ENCODE measurements around the gene TUBA1C. TPM values are rescaled to one million over a fixed set of nuclear protein-coding genes. Genes with fewer than 3 reads are reported as not detected.

TUBA1C gene
- total and polyA plus RNA-seq, 10 of the 15 experiments (the other 5 are each of a cell fraction or from before 2014, with no cell fraction given): 285 to 1,003 (median 441) TPM

- H3K4me3 ChIP-seq: no peak overlapping the region
- H3K9ac ChIP-seq (ENCODE audit: control insufficient read depth, insufficient read depth, low read length): no peak overlapping the region
- H3K27me3 ChIP-seq (replicated peaks in 1 of 2; ENCODE audit: control insufficient read depth in 2 of 2, insufficient read depth in 2 of 2, low read length in 1 of 2): no peaks in the 10 kb centered on the region
- 72% methylated on average over 3 of the region's 3 CpGs for WGBS (ENCODE audit: insufficient coverage, insufficient replicate concordance, low lambda C conversion rate, missing lambda C conversion rate)
- H2AFZ ChIP-seq (ENCODE audit: control insufficient read depth, low read depth, low read length): no peak overlapping the region
- ChIA-PET POLR2A (no interaction called here), RAD21 (ENCODE audit: unreplicated experiment) (no interaction called here), SMC1A (ENCODE audit: uncharacterized antibody, unreplicated experiment) (no interaction called here), CTCF (interaction anchor here (0.9 to 1.7 kb wide), 3 partner anchors 130 to 164 kb away, joined by 3 to 7 read pairs (median 4); no protein-coding TSS in a partner anchor)
- no peaks in the 10 kb centered on the region for H3K36me3 ChIP-seq (ENCODE audit: control insufficient read depth in 2 of 2, insufficient read depth in 2 of 2, low read length in 1 of 2)
- DNase-seq (ENCODE audit: low read depth, low spot score) (no peak), FAIRE-seq (no peak), ATAC-seq (no peak)
- no TSS peak for BruUV-seq (replicated peaks)
- no peaks in the 10 kb centered on the region for H4K20me1 ChIP-seq (ENCODE audit: control insufficient read depth, insufficient read depth)
- no peak overlapping the region for H3K4me2 ChIP-seq (ENCODE audit: control insufficient read depth, insufficient read depth)
- intact Hi-C loops (cut with micrococcal nuclease; ENCODE audit: unreplicated experiment) (no loop called here), in situ Hi-C loops (cut with MboI) (no loop called here)
- H3K79me2 ChIP-seq (ENCODE audit: control insufficient read depth, insufficient read depth, low read length): no peaks in the 10 kb centered on the region
- H3K27ac ChIP-seq (ENCODE audit: control insufficient read depth, insufficient read depth): no peak overlapping the region
- no peaks in the 10 kb centered on the region for H3K9me3 ChIP-seq (replicated peaks; ENCODE audit: control insufficient read depth, insufficient read depth, low read length)
- no peak for TF ChIP-seq POLR2AphosphoS2 (IDR thresholded peaks at IDR 0.05; ENCODE audit: low read depth, low read length)
- TF ChIP-seq RFX5 (IDR thresholded peaks at IDR 0.05; ENCODE audit: low read depth, low read length): no peak
- no peaks in the 10 kb centered on the region for H3K4me1 ChIP-seq (ENCODE audit: control insufficient read depth, insufficient read depth, low read length)
These were observed 37.2 kb upstream of the TUBA1C start for GRCh38 chr12:49227713-49228112.

GRCh38 chr12:49228653-49229052 is 36.2 kb upstream of the TUBA1C start:
- in situ Hi-C loops (cut with MboI): no loop called here
- TF ChIP-seq ZNF384 (IDR thresholded peaks at IDR 0.05; ENCODE audit: borderline replicate concordance, low read depth, low read length) (no peak), ETV6 (conservative IDR thresholded peaks at IDR 0.05 in 1 of 2, IDR thresholded peaks at IDR 0.05 in 1 of 2; ENCODE audit: borderline replicate concordance in 1 of 2, low read depth in 1 of 2) (no peak), CTCF (IDR thresholded peaks at IDR 0.05 in 2 of 3, conservative IDR thresholded peaks at IDR 0.05 in 1 of 3; ENCODE audit: control insufficient read depth in 2 of 3, extremely low read depth in 1 of 3, insufficient read depth in 1 of 3, low read depth in 3 of 3, low read length in 3 of 3) (no peak), GATAD2B (conservative IDR thresholded peaks at IDR 0.05; ENCODE audit: low read depth) (no peak), HDAC6 (IDR thresholded peaks at IDR 0.05; ENCODE audit: unreplicated experiment) (no peak), TARDBP (IDR thresholded peaks at IDR 0.05; ENCODE audit: borderline replicate concordance) (no peak)
- TF ChIP-seq, protein P1, sequence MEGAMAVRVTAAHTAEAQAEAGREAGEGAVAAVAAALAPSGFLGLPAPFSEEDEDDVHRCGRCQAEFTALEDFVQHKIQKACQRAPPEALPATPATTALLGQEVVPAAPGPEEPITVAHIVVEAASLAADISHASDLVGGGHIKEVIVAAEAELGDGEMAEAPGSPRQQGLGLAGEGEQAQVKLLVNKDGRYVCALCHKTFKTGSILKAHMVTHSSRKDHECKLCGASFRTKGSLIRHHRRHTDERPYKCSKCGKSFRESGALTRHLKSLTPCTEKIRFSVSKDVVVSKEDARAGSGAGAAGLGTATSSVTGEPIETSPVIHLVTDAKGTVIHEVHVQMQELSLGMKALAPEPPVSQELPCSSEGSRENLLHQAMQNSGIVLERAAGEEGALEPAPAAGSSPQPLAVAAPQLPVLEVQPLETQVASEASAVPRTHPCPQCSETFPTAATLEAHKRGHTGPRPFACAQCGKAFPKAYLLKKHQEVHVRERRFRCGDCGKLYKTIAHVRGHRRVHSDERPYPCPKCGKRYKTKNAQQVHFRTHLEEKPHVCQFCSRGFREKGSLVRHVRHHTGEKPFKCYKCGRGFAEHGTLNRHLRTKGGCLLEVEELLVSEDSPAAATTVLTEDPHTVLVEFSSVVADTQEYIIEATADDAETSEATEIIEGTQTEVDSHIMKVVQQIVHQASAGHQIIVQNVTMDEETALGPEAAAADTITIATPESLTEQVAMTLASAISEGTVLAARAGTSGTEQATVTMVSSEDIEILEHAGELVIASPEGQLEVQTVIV (IDR thresholded peaks at IDR 0.05; ENCODE audit: borderline replicate concordance, partially characterized antibody): no peak
- Histone ChIP-seq H2AFZ (ENCODE audit: control insufficient read depth, low read depth, low read length) (no peak overlapping the region), H3K36me3 (ENCODE audit: control insufficient read depth in 2 of 2, insufficient read depth in 2 of 2, low read length in 1 of 2) (no peaks in the 10 kb centered on the region), H3K9me3 (replicated peaks; ENCODE audit: control insufficient read depth, insufficient read depth, low read length) (no peaks in the 10 kb centered on the region), H4K20me1 (ENCODE audit: control insufficient read depth, insufficient read depth) (no peaks in the 10 kb centered on the region), H3K9ac (ENCODE audit: control insufficient read depth, insufficient read depth, low read length) (no peak overlapping the region), H3K27ac (ENCODE audit: control insufficient read depth, insufficient read depth) (no peak overlapping the region), H3K4me2 (ENCODE audit: control insufficient read depth, insufficient read depth) (no peak overlapping the region), H3K79me2 (ENCODE audit: control insufficient read depth, insufficient read depth, low read length) (no peaks in the 10 kb centered on the region), H3K4me3 (no peak overlapping the region), H3K4me1 (ENCODE audit: control insufficient read depth, insufficient read depth, low read length) (0 out of 2 replicates have a peak, but pooled peaks cover 3% of the 10 kb centered on the region), H3K27me3 (replicated peaks in 1 of 2; ENCODE audit: control insufficient read depth in 2 of 2, insufficient read depth in 2 of 2, low read length in 1 of 2) (no peaks in the 10 kb centered on the region)
- ATAC-seq: no peak
- RAD21 ChIA-PET (ENCODE audit: unreplicated experiment): no interaction called here
- CTCF ChIA-PET: interaction anchor here (1.7 kb wide), 1 partner anchor 140 kb away, joined by 7 read pairs; no protein-coding TSS in a partner anchor
- DNase-seq (ENCODE audit: low read depth, low spot score): no peak
- FAIRE-seq: no peak
- SMC1A ChIA-PET (ENCODE audit: uncharacterized antibody, unreplicated experiment): no interaction called here
- no TSS peak for BruUV-seq (replicated peaks)
- POLR2A ChIA-PET: no interaction called here
- intact Hi-C loops (cut with micrococcal nuclease; ENCODE audit: unreplicated experiment): no loop called here
- 71% methylated on average over 3 of the region's 3 CpGs for WGBS (ENCODE audit: insufficient coverage, insufficient replicate concordance, low lambda C conversion rate, missing lambda C conversion rate)

Data from GM12878 (cell line).